Neural crest cell (in vitro differentiated cells): ENCODE data around the gene MEG3. TPM values are rescaled to one million over a fixed set of nuclear protein-coding genes. Genes with fewer than 3 reads are reported as not detected.

Experiments
- DNase-seq: peaks from one replicate; pipeline ENCODE4 v3.0.0; 2021; ENCODE audit warnings: low read depth, mixed read lengths, low spot score
- H3K27ac Mint-ChIP-seq: one replicate; pipeline ENCODE4 v1.8.0; 2021; ENCODE audit warnings: mild to moderate bottlenecking, mixed read lengths; ENCODE audit not compliant: unreplicated experiment
- H3K27me3 Mint-ChIP-seq: 2 replicates; pipeline ENCODE4 v1.8.0; 2021; ENCODE audit warnings: low read depth, mild to moderate bottlenecking, mixed read lengths
- H3K36me3 Mint-ChIP-seq: 2 replicates; pipeline ENCODE4 v1.8.0; 2021; ENCODE audit warnings: low read depth, mild to moderate bottlenecking, mixed read lengths
- H3K4me1 Mint-ChIP-seq: 2 replicates; pipeline ENCODE4 v1.8.0; 2021; ENCODE audit warnings: mixed read lengths
- H3K4me3 Mint-ChIP-seq: one replicate; pipeline ENCODE4 v1.8.0; 2021; ENCODE audit warnings: mild to moderate bottlenecking, mixed read lengths
- H3K9me3 Mint-ChIP-seq: 2 replicates; pipeline ENCODE4 v1.8.0; 2021; ENCODE audit warnings: mixed read lengths
- total RNA-seq: library from RNA; stranded (reverse); gene quantifications from 2 replicates; pipeline ENCODE4 v1.2.1, GENCODE V29; 2021
- TF ChIP-seq, protein P1 (sequence below): fragments of 200-600 bp; sonication (generic); conservative IDR thresholded peaks from 2 replicates; pipeline ENCODE4 v1.5.0; 2021; ENCODE audit warnings: antibody characterized with exemption, mild to moderate bottlenecking

MEG3 gene
- total RNA-seq, 1 donor from 2014 or later: 1.0 TPM

DNA sequence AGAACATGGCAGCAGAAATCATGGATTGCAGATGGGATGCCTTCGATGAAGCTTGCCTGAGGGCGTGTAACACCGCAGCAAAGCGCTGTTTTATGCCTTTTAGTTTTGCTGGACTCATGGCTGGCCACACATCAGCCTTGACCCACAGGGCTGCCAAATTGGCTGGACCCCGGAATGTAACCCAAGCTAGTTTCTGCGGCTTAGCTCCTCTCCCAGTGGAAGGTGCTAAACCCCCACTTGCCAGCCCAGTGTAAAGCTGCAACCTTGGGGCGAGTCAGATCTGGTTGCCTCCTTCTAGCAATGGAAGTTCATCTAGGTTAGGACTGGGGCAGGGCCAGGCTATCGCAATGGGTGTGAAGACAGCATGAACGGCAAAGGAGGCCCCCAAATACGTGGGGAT, 38.3 kb downstream of the MEG3 start:
- DNase-seq: no peak
- TF ChIP-seq, protein P1, sequence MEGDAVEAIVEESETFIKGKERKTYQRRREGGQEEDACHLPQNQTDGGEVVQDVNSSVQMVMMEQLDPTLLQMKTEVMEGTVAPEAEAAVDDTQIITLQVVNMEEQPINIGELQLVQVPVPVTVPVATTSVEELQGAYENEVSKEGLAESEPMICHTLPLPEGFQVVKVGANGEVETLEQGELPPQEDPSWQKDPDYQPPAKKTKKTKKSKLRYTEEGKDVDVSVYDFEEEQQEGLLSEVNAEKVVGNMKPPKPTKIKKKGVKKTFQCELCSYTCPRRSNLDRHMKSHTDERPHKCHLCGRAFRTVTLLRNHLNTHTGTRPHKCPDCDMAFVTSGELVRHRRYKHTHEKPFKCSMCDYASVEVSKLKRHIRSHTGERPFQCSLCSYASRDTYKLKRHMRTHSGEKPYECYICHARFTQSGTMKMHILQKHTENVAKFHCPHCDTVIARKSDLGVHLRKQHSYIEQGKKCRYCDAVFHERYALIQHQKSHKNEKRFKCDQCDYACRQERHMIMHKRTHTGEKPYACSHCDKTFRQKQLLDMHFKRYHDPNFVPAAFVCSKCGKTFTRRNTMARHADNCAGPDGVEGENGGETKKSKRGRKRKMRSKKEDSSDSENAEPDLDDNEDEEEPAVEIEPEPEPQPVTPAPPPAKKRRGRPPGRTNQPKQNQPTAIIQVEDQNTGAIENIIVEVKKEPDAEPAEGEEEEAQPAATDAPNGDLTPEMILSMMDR: no peak
- Mint-ChIP-seq H3K4me1 (no peaks in the 10 kb centered on the region), H3K27ac (no peak overlapping the region), H3K9me3 (no peaks in the 10 kb centered on the region), H3K27me3 (no peaks in the 10 kb centered on the region), H3K36me3 (no peaks in the 10 kb centered on the region), H3K4me3 (no peak overlapping the region)

DNA sequence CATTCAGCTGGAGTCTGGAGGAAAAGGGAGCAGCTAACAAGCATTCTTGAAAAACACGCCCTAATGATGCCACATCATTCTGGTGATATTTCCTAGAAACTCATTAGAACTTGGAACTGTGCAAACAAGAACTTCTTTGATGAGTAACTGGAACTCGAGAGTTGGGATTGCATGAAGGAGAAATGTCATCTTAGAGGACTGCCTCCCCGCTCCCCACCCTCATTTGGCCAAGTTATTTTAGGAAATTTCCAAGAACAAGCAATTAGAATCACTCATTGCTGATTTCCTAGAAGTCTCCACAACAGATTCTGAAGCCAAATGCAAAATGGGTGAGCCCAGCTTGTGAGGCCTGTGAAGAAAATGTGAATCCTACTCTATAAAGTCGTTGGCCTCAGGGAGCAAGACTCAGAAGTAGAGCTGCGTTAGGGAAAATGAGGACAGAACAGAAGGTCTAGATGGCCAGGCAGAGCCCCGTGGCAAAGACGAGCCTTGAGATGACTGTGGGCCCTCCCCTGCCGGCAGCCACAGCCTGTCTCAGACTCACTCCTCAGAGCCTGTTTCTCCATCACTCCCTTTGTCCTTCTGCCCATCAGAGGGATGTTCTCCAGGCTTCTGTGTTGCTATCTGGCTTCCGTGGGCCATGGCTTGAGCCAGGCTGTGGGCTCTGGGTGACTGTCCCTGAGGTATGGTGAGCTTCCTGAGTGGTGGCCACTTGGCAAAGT, 39.2 kb downstream of the MEG3 start:
- Mint-ChIP-seq H3K36me3 (no peaks in the 10 kb centered on the region), H3K27ac (no peak overlapping the region), H3K4me3 (no peak overlapping the region), H3K27me3 (no peaks in the 10 kb centered on the region), H3K9me3 (no peaks in the 10 kb centered on the region), H3K4me1 (no peaks in the 10 kb centered on the region)
- TF ChIP-seq, protein P1: no peak
- no peak for DNase-seq

DNA sequence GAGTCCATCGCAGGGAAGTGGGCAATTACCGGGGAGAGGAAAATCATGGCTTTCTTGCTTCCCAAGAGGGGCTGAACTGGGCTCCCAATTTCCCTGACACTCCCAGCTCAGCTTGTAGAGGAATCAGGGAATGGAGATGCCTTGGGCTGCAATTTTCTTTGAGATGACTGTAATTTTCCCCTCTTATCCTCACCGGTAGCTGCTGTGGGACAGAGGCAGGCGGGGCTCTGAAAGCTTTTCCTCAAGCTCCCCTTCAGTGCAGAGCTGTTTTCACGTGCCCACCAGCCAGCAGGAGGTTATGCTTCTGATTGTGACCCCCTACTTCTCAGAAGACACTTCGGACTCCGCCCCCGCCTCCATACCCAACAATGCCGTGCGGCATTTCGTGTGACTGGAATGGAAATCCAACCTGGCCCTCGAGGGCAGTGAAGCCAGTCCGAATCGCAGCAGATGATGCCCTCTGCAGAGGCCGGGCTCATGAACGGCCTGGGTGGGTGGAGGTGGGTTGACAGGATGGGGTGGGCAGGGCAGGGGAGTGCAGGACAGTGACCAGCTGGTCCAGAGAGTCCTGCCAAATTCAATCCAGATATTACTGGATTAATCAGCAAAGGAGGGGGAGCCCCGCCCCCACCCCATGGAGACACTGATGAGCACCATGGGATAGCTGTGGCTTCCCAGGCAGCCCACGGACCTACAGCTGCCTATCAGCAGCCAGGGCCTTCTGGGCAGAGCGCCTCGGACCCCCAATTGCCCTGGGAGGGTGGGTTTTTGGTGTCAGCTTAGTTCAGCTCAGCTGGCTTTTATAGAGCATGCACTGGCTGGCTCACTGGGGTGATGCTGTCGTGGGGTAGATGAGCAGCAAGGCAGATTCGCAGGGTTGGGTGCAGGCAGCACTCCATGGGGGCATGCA, 40.0 kb downstream of the MEG3 start:
- H3K36me3 Mint-ChIP-seq: no peaks in the 10 kb centered on the region
- DNase-seq: no peak

DNA sequence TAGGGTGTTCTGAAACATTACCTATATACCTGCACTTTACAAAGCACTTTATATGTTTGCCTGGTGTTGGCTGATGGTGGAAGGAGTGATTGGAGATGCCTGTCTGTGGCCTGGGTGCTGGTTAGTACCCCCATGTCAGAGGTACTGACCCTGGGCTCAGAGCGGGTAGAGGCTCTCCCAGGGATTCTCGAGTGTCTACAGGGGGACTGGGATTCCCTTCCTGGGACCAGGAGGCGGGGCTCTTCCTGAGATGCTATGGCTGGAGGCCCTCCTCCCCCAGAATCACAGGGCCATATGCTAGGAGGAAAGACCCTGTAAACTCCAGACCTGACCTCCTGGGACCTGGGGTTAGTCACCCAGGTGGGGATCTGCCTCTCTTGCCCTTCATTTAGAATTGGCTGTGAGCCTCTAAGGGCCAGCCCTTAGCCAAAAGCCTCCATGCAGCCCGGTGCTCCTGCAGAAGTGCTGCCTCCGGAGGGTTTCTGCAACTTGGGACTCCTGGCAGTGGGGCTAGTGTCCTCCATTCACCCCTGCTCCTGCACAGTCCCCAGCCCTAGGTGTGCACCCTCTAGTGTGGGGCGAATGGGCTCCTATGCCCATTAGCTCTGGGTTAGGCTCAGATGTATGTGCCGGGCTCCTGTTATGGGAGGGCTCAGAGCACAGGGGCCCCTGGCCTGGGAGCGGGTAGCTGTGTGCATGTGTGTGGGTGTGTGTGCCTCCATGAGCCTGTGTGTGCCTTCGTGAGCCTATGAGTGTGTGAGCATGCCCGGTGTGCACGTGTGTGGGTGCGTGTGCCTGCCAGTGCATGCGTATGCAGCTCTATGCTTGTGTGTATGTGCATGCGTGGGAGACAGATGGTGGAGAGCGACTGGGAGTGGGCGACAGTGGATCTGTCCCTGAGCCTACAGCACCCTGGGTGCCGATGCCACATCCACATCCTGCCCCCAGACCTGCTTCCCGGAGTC, 41.0 kb downstream of the MEG3 start:
- no peaks in the 10 kb centered on the region for H3K36me3 Mint-ChIP-seq
- peaks cover 1% of the 10 kb centered on the region for H3K9me3 Mint-ChIP-seq
- no peak for DNase-seq
- TF ChIP-seq, protein P1: no peak
- no peaks in the 10 kb centered on the region for H3K27me3 Mint-ChIP-seq
- peak overlapping the region; percentile 57 for H3K27ac Mint-ChIP-seq
- no peak overlapping the region for H3K4me3 Mint-ChIP-seq
- no peaks in the 10 kb centered on the region for H3K4me1 Mint-ChIP-seq

More for the DNA sequence above, 40.0 kb downstream of the MEG3 start:
- H3K27ac Mint-ChIP-seq: no peak overlapping the region
- no peak overlapping the region for H3K4me3 Mint-ChIP-seq
- H3K4me1 Mint-ChIP-seq: no peaks in the 10 kb centered on the region
- H3K9me3 Mint-ChIP-seq: no peaks in the 10 kb centered on the region
- H3K27me3 Mint-ChIP-seq: no peaks in the 10 kb centered on the region
- TF ChIP-seq, protein P1: no peak
